Fibroblast of the aortic adventitia (primary cell): ENCODE data around the gene KCNT2. TPM values are rescaled to one million over a fixed set of nuclear protein-coding genes. Genes with fewer than 3 reads are reported as not detected.

ENCODE experiments used
- DNase-seq: peaks from one replicate; pipeline ENCODE4 v3.0.0-alpha.2; 2010; ENCODE audit warnings: low read depth
- H3K4me3 ChIP-seq: 2 replicates; pipeline ENCODE4 v1.5.1; 2011; ENCODE audit warnings: low read depth, mild to moderate bottlenecking, control low read depth, low read length, moderate library complexity
- total RNA-seq: library from RNA; depleted of rRNA; stranded (reverse); fragments of >200 nt; gene quantifications from 2 replicates; pipeline ENCODE4 v1.2.3, GENCODE V29; 2012; ENCODE audit warnings: low replicate concordance
- TF ChIP-seq, protein P1 (sequence below): IDR thresholded peaks from 2 replicates; pipeline ENCODE4 v1.5.1; 2011; ENCODE audit warnings: mild to moderate bottlenecking, low read length, control low read depth, inconsistent platforms; ENCODE audit not compliant: insufficient read depth

The KCNT2 gene
- total RNA-seq, 1 donor = 8.0 TPM

DNA sequence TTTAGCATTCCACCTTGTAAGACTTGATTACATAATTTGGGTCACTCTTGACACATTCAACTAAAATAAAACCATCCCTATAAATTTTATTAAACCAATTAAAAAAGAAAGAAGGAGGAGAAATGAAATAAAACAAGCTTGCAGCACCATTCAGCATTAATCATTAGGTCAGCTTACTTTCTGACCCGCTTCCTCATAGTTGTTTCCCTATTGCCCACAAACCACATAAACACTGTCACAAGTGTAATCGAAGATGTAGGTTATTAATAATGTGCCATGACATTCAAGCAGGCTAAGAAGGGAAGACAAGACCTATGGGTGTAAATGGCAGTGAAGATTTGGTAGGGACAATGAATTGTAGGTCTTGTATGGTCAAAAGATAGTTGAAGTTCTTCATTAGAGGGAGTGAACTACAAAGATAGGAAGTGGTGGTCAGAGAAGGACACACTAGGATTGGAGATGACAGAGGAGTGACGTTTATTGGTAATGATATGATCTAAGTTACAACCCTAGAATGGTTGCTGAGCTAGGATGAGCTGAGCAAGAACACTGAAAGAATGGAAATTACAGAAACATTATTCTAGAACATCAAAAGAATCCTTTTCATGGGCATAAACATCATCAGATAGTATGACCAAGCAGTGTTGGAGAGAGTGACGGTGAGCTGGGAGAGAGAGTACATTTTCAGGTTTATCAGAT lies 231.5 kb downstream of the KCNT2 start:
- no peak for DNase-seq
- H3K4me3 ChIP-seq = no peak overlapping the region
- TF ChIP-seq, protein P1, sequence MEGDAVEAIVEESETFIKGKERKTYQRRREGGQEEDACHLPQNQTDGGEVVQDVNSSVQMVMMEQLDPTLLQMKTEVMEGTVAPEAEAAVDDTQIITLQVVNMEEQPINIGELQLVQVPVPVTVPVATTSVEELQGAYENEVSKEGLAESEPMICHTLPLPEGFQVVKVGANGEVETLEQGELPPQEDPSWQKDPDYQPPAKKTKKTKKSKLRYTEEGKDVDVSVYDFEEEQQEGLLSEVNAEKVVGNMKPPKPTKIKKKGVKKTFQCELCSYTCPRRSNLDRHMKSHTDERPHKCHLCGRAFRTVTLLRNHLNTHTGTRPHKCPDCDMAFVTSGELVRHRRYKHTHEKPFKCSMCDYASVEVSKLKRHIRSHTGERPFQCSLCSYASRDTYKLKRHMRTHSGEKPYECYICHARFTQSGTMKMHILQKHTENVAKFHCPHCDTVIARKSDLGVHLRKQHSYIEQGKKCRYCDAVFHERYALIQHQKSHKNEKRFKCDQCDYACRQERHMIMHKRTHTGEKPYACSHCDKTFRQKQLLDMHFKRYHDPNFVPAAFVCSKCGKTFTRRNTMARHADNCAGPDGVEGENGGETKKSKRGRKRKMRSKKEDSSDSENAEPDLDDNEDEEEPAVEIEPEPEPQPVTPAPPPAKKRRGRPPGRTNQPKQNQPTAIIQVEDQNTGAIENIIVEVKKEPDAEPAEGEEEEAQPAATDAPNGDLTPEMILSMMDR = no peak

GRCh38 chr1:196373798-196374197 lies 234.4 kb downstream of the KCNT2 start:
- DNase-seq = no peak
- TF ChIP-seq, protein P1 = no peak
- H3K4me3 ChIP-seq = no peak overlapping the region

DNA sequence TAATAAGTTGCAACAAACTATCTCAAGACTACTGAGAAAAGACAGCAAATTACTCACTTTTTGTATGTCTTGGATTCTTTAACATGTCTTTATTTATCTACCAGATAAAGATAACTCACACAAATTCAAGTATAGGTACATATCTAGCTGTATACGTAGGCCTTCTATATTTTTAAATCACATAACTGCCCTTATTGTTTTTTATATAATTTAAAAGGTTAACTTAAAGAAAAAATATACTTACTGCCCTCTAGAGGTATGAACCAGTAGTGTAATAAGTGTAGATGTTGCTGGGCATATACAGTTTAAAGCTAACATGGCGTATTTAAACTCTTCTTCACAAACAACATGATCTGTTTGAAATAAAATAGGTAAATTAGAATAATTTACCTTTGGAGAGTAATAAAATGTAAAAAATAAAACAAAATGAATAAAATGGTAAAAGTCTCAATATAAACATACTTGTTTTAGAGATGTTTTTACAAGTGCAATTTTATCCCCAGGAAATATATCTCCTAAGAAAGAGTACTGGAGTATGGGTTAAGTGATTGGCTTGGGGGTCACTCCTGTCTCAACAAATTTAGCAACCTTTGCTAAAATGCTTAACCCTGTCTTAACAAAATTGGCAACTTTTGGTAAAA lies 235.2 kb downstream of the KCNT2 start:
- H3K4me3 ChIP-seq = no peak overlapping the region
- peak; percentile 60 for DNase-seq
- TF ChIP-seq, protein P1 = peak; percentile 61

- DNase-seq = no peak
- TF ChIP-seq, protein P1 = no peak
- no peak overlapping the region for H3K4me3 ChIP-seq
These were observed 240.4 kb downstream of the KCNT2 start for GRCh38 chr1:196367838-196368237.

- DNase-seq = no peak
- H3K4me3 ChIP-seq = no peak overlapping the region
- TF ChIP-seq, protein P1 = no peak
These were observed 241.3 kb downstream of the KCNT2 start for GRCh38 chr1:196366817-196367495.

DNA sequence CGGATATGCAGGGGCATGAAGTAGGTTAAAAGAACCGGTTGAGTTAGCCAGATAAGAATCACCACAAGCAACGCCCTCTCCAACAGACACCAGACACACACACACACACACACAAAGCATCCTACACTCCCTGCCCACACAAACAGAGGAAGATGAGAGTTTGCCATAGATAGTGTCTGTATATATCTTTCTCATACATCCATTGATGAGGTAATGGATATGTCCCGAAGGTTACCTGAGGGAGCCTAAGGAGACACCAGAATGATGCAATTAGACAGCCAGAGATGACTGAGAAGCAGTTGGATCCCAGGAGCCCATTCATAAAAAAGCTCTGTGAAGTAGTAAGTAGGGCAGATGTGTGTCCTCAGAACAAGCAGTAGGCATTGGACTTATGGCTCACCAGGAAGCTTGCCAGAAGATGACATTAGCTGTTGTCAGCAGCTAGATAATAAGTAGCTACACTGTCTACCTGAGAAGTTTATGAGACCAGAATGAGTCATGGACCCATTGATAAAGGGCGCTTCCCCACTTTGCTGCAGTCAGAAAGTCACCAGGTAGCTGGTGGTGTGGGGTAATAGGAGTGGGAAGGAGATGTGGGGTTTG lies 247.0 kb downstream of the KCNT2 start:
- no peak overlapping the region for H3K4me3 ChIP-seq
- TF ChIP-seq, protein P1 = no peak
- no peak for DNase-seq
